Activated naive CD4-positive, alpha-beta T cell treated with anti-CD3 and anti-CD28 coated beads, Interleukin-2, amount 10 ng/mL, durations not matched to agents 7 days and 5 days (primary cell): ENCODE measurements around the gene TAP1.
A peak's percentile ranks its signal among the peaks of the same experiment; 100 is the strongest.

Source experiments
- CTCF ChIA-PET: fragments of 350-600 bp; sonication (Branson Sonifier 250); formaldehyde crosslinking; loops from one replicate; lab custom pipeline; 2021; ENCODE audit warnings: antibody characterized with exemption; lab: Charles Lee
- DNase-seq: peaks from one replicate; pipeline ENCODE4 v3.0.0-alpha.2; 2020
- H3K27ac Mint-ChIP-seq: one replicate; pipeline ENCODE4 v1.8.0; 2021; ENCODE audit warnings: mild to moderate bottlenecking, moderate library complexity, mixed read lengths
- H3K27me3 Mint-ChIP-seq: one replicate; pipeline ENCODE4 v1.8.0; 2021; ENCODE audit warnings: mild to moderate bottlenecking, mixed read lengths
- H3K36me3 Mint-ChIP-seq: one replicate; pipeline ENCODE4 v1.8.0; 2021; ENCODE audit warnings: mixed read lengths
- H3K4me1 Mint-ChIP-seq: one replicate; pipeline ENCODE4 v1.8.0; 2021; ENCODE audit warnings: mixed read lengths
- H3K4me3 Mint-ChIP-seq: one replicate; pipeline ENCODE4 v1.8.0; 2021; ENCODE audit warnings: mild to moderate bottlenecking, moderate library complexity, mixed read lengths
- H3K9me3 Mint-ChIP-seq: one replicate; pipeline ENCODE4 v1.8.0; 2021; ENCODE audit warnings: mixed read lengths

Gene TAP1

GRCh38 chr6:32796848-32797776 is 56.4 kb downstream of the TAP1 start:
- no peak overlapping the region for H3K27ac Mint-ChIP-seq
- peaks cover 1% of the 10 kb centered on the region for H3K36me3 Mint-ChIP-seq
- H3K27me3 Mint-ChIP-seq: peaks cover 56% of the 10 kb centered on the region
- CTCF ChIA-PET: interaction anchor here (0.6 to 3.4 kb wide), 7 partner anchors 10 to 744 kb away, joined by 3 to 16 read pairs (median 3); partner anchors contain the start of gene TAP2
- DNase-seq: peak; percentile 83
- H3K4me1 Mint-ChIP-seq: peaks cover 33% of the 10 kb centered on the region
- H3K9me3 Mint-ChIP-seq: peaks cover 6% of the 10 kb centered on the region
- peak overlapping the region; percentile 27 for H3K4me3 Mint-ChIP-seq
